ENCODE measurements around the gene ASIP.

- TF ChIP-seq CTCF (IDR thresholded peaks at IDR 0.05), result no peak
- TF ChIP-seq POLR2A (IDR thresholded peaks at IDR 0.05), result no peak
Observed at GRCh38 chr20:34242879-34243278, 1.7 kb downstream of the ASIP start.
